ENCODE measurements around the gene B2M.

Gene B2M

GRCh38 chr15:44710236-44711095 is 851 bp upstream of the B2M start:
- Histone ChIP-seq H3K79me1 (ENCODE audit: low read length) (peaks cover 6% of the 10 kb centered on the region), H3K23ac (ENCODE audit: low read length) (no peak overlapping the region), H3K27ac (ENCODE audit: low read depth, low read length) (no peak overlapping the region), H4K12ac (ENCODE audit: low read depth, low read length) (no peak overlapping the region), H2AFZ (ENCODE audit: insufficient read depth, low read length, poor library complexity) (no peak overlapping the region), H3K14ac (ENCODE audit: low read length) (no peak overlapping the region), H3K9me3 (ENCODE audit: insufficient read depth, low read depth, low read length) (peaks cover 1% of the 10 kb centered on the region), H3K9ac (ENCODE audit: low read length) (no peak overlapping the region), H3K4me2 (ENCODE audit: low read length) (peak overlapping the region; percentile 73), H3K4me3 (ENCODE audit: low read depth, low read length) (no peak overlapping the region), H3K4ac (ENCODE audit: low read depth, low read length) (no peak overlapping the region), H3K36me3 (ENCODE audit: control insufficient read depth in 1 of 2, insufficient read depth in 2 of 2, low read length in 2 of 2) (no peaks in the 10 kb centered on the region), H2BK5ac (ENCODE audit: low read depth, low read length, poor library complexity) (no peak overlapping the region), H2BK120ac (ENCODE audit: insufficient read depth, low read length, poor library complexity) (no peak overlapping the region), H4K91ac (ENCODE audit: low read depth, low read length) (no peak overlapping the region), H3K4me1 (ENCODE audit: control insufficient read depth in 1 of 2, insufficient read depth in 2 of 2, low read length in 2 of 2) (peaks cover 14 to 17% of the 10 kb centered on the region in 2 experiments), H2AK5ac (ENCODE audit: low read length) (no peak overlapping the region), H4K8ac (ENCODE audit: low read depth, low read length) (peak overlapping the region; percentile 56), H2BK12ac (ENCODE audit: low read length) (peak overlapping the region; percentile 36), H3K79me2 (ENCODE audit: control insufficient read depth, insufficient read depth, low read length, poor library complexity) (peaks cover 3% of the 10 kb centered on the region), H3K27me3 (ENCODE audit: insufficient read depth, low read length) (no peaks in the 10 kb centered on the region), H3K18ac (ENCODE audit: low read length) (no peak overlapping the region)
- DNase-seq, result peak; percentile 41 to 85
- no CpG with 5 or more reads among the region's 11 CpGs for WGBS (ENCODE audit: extremely low coverage, insufficient coverage, insufficient read length)

DNA sequence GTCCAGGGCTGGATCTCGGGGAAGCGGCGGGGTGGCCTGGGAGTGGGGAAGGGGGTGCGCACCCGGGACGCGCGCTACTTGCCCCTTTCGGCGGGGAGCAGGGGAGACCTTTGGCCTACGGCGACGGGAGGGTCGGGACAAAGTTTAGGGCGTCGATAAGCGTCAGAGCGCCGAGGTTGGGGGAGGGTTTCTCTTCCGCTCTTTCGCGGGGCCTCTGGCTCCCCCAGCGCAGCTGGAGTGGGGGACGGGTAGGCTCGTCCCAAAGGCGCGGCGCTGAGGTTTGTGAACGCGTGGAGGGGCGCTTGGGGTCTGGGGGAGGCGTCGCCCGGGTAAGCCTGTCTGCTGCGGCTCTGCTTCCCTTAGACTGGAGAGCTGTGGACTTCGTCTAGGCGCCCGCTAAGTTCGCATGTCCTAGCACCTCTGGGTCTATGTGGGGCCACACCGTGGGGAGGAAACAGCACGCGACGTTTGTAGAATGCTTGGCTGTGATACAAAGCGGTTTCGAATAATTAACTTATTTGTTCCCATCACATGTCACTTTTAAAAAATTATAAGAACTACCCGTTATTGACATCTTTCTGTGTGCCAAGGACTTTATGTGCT is 527 bp downstream of the B2M start:
- Histone ChIP-seq H3K9ac (ENCODE audit: low read length) (peak overlapping the region; percentile 53), H2BK12ac (ENCODE audit: low read length) (peak overlapping the region; percentile 47), H3K4me3 (ENCODE audit: low read depth, low read length) (peak overlapping the region; percentile 73), H3K18ac (ENCODE audit: low read length) (peak overlapping the region; percentile 67), H3K9me3 (ENCODE audit: insufficient read depth, low read depth, low read length) (peaks cover 1% of the 10 kb centered on the region), H2BK5ac (ENCODE audit: low read depth, low read length, poor library complexity) (peak overlapping the region; percentile 47), H3K14ac (ENCODE audit: low read length) (peak overlapping the region; percentile 54), H2AK5ac (ENCODE audit: low read length) (no peak overlapping the region), H3K27me3 (ENCODE audit: insufficient read depth, low read length) (no peaks in the 10 kb centered on the region), H4K91ac (ENCODE audit: low read depth, low read length) (peak overlapping the region; percentile 3), H2BK120ac (ENCODE audit: insufficient read depth, low read length, poor library complexity) (peak overlapping the region; percentile 2), H3K23ac (ENCODE audit: low read length) (no peak overlapping the region), H4K8ac (ENCODE audit: low read depth, low read length) (peak overlapping the region; percentile 50), H2AFZ (ENCODE audit: insufficient read depth, low read length, poor library complexity) (peak overlapping the region; percentile 12), H3K4me1 (ENCODE audit: control insufficient read depth in 1 of 2, insufficient read depth in 2 of 2, low read length in 2 of 2) (peaks cover 9 to 10% of the 10 kb centered on the region in 2 experiments), H3K27ac (ENCODE audit: low read depth, low read length) (peak overlapping the region; percentile 49), H3K79me1 (ENCODE audit: low read length) (peaks cover 6% of the 10 kb centered on the region), H3K36me3 (ENCODE audit: control insufficient read depth in 1 of 2, insufficient read depth in 2 of 2, low read length in 2 of 2) (peaks cover 0 to 10% of the 10 kb centered on the region in 2 experiments), H3K4me2 (ENCODE audit: low read length) (peak overlapping the region; percentile 73), H3K79me2 (ENCODE audit: control insufficient read depth, insufficient read depth, low read length, poor library complexity) (peaks cover 3% of the 10 kb centered on the region), H4K12ac (ENCODE audit: low read depth, low read length) (no peak overlapping the region), H3K4ac (ENCODE audit: low read depth, low read length) (peak overlapping the region; percentile 20)
- no CpG with 5 or more reads among the region's 46 CpGs for WGBS (ENCODE audit: extremely low coverage, insufficient coverage, insufficient read length)
- DNase-seq, result peak; percentile 25 to 57

- no peak overlapping the region for H4K12ac ChIP-seq (ENCODE audit: low read depth, low read length)
- no peak overlapping the region for H2BK120ac ChIP-seq (ENCODE audit: insufficient read depth, low read length, poor library complexity)
- DNase-seq, result peak; percentile 50 to 69
- no peak overlapping the region for H2BK12ac ChIP-seq (ENCODE audit: low read length)
- H3K27ac ChIP-seq (ENCODE audit: low read depth, low read length), result no peak overlapping the region
- H3K4me1 ChIP-seq (ENCODE audit: control insufficient read depth in 1 of 2, insufficient read depth in 2 of 2, low read length in 2 of 2), result peaks cover 2 to 5% of the 10 kb centered on the region in 2 experiments
- H3K14ac ChIP-seq (ENCODE audit: low read length), result no peak overlapping the region
- peaks cover 6% of the 10 kb centered on the region for H3K79me1 ChIP-seq (ENCODE audit: low read length)
- no peak overlapping the region for H4K8ac ChIP-seq (ENCODE audit: low read depth, low read length)
- no peak overlapping the region for H3K4ac ChIP-seq (ENCODE audit: low read depth, low read length)
- H3K4me2 ChIP-seq (ENCODE audit: low read length), result peak overlapping the region; percentile 73
- H3K4me3 ChIP-seq (ENCODE audit: low read depth, low read length), result no peak overlapping the region
- H2AFZ ChIP-seq (ENCODE audit: insufficient read depth, low read length, poor library complexity), result no peak overlapping the region
- no peak overlapping the region for H2AK5ac ChIP-seq (ENCODE audit: low read length)
- H4K91ac ChIP-seq (ENCODE audit: low read depth, low read length), result no peak overlapping the region
- peaks cover 0 to 11% of the 10 kb centered on the region in 2 experiments for H3K36me3 ChIP-seq (ENCODE audit: control insufficient read depth in 1 of 2, insufficient read depth in 2 of 2, low read length in 2 of 2)
- no peak overlapping the region for H3K18ac ChIP-seq (ENCODE audit: low read length)
- H3K9me3 ChIP-seq (ENCODE audit: insufficient read depth, low read depth, low read length), result peaks cover 1% of the 10 kb centered on the region
- no CpG with 5 or more reads among the region's 24 CpGs for WGBS (ENCODE audit: extremely low coverage, insufficient coverage, insufficient read length)
- no peak overlapping the region for H3K9ac ChIP-seq (ENCODE audit: low read length)
- no peak overlapping the region for H3K23ac ChIP-seq (ENCODE audit: low read length)
- no peaks in the 10 kb centered on the region for H3K27me3 ChIP-seq (ENCODE audit: insufficient read depth, low read length)
- peaks cover 3% of the 10 kb centered on the region for H3K79me2 ChIP-seq (ENCODE audit: control insufficient read depth, insufficient read depth, low read length, poor library complexity)
- no peak overlapping the region for H2BK5ac ChIP-seq (ENCODE audit: low read depth, low read length, poor library complexity)
Observed at GRCh38 chr15:44712346-44713005, 1.2 kb downstream of the B2M start.
